Naive thymus-derived CD4-positive, alpha-beta T cell (primary cell): ENCODE results near the gene ABR. TPM values are rescaled to one million over a fixed set of nuclear protein-coding genes. Genes with fewer than 3 reads are reported as not detected.
A peak's percentile ranks its signal among the peaks of the same experiment; 100 is the strongest.

Experiments used
- ATAC-seq: fragments of 150-1000 bp; cut with Tn5 transposase; 2 replicates; pipeline ENCODE4 v1.10.0; 2021; ENCODE audit warnings: mild to moderate bottlenecking, moderate library complexity
- CTCF ChIA-PET: fragments of 350-600 bp; sonication (Branson Sonifier 250); formaldehyde crosslinking; loops from one replicate; lab custom pipeline; 2021; ENCODE audit warnings: antibody characterized with exemption; lab: Charles Lee
- POLR2A ChIA-PET: fragments of 350-600 bp; sonication (Branson Sonifier 250); formaldehyde crosslinking; loops from one replicate; lab custom pipeline; 2021; ENCODE audit warnings: antibody characterized with exemption, inconsistent platforms; lab: Charles Lee
- DNase-seq, 9 donors: peaks; one replicate each; pipeline versions ENCODE4 v3.0.0 to v3.0.0-alpha.2; 2020 to 2022; ENCODE audit warnings: mixed read lengths in 1 of 9
- H3K27ac ChIP-seq: one replicate; pipeline ENCODE4 v1.7.0; 2013; ENCODE audit warnings: mild to moderate bottlenecking, low read depth, low read length, moderate library complexity
- H3K27me3 ChIP-seq, 2 donors: one replicate each; pipeline ENCODE4 v1.7.0; 2013; ENCODE audit warnings: low read length in 2 of 2, mild to moderate bottlenecking in 2 of 2, moderate library complexity in 2 of 2; ENCODE audit not compliant: control insufficient read depth in 2 of 2, insufficient read depth in 2 of 2
- H3K36me3 ChIP-seq, 3 experiments: 1 replicate in 2 of 3; 2 replicates in 1 of 3; pipeline ENCODE4 v1.7.0; 2013; ENCODE audit warnings: low read length in 3 of 3, mild to moderate bottlenecking in 3 of 3, moderate library complexity in 1 of 3; ENCODE audit not compliant: insufficient read depth in 3 of 3, control insufficient read depth in 2 of 3
- H3K4me1 ChIP-seq, 2 donors: one replicate each; pipeline ENCODE4 v1.7.0; 2013; ENCODE audit warnings: low read length in 2 of 2, mild to moderate bottlenecking in 2 of 2, moderate library complexity in 1 of 2; ENCODE audit not compliant: control insufficient read depth in 2 of 2, insufficient read depth in 2 of 2
- H3K4me3 ChIP-seq: 2 replicates; pipeline ENCODE4 v1.7.0; 2013; ENCODE audit warnings: mild to moderate bottlenecking, low read length
- H3K9me3 ChIP-seq, 3 experiments: 1 replicate in 2 of 3; 2 replicates in 1 of 3; pipeline ENCODE4 v1.7.0; 2013; ENCODE audit warnings: low read length in 3 of 3; ENCODE audit not compliant: control insufficient read depth in 2 of 3
- H3K27ac Mint-ChIP-seq, 9 donors: one replicate each; pipeline ENCODE4 v1.8.0; 2020 to 2022; ENCODE audit warnings: mixed read lengths in 9 of 9, mild to moderate bottlenecking in 8 of 9, moderate library complexity in 5 of 9, inconsistent platforms in 2 of 9
- H3K27me3 Mint-ChIP-seq, 5 donors: one replicate each; pipeline ENCODE4 v1.8.0; 2021 to 2022; ENCODE audit warnings: mixed read lengths in 5 of 5, mild to moderate bottlenecking in 1 of 5
- H3K36me3 Mint-ChIP-seq, 5 donors: one replicate each; pipeline ENCODE4 v1.8.0; 2020 to 2022; ENCODE audit warnings: mixed read lengths in 5 of 5, mild to moderate bottlenecking in 3 of 5, inconsistent platforms in 1 of 5
- H3K4me1 Mint-ChIP-seq, 7 donors: one replicate each; pipeline ENCODE4 v1.8.0; 2020 to 2022; ENCODE audit warnings: mixed read lengths in 7 of 7, mild to moderate bottlenecking in 3 of 7, inconsistent platforms in 1 of 7
- H3K4me3 Mint-ChIP-seq, 10 donors: one replicate each; pipeline ENCODE4 v1.8.0; 2020 to 2022; ENCODE audit warnings: mild to moderate bottlenecking in 10 of 10, mixed read lengths in 10 of 10, moderate library complexity in 6 of 10, inconsistent platforms in 2 of 10
- H3K9me3 Mint-ChIP-seq, 11 donors: one replicate each; pipeline ENCODE4 v1.8.0; 2020 to 2022; ENCODE audit warnings: mixed read lengths in 11 of 11, mild to moderate bottlenecking in 4 of 11, inconsistent platforms in 1 of 11, moderate library complexity in 1 of 11
- intact Hi-C, 2 donors: fragments of 100-400 bp; cut with micrococcal nuclease; formaldehyde crosslinking; loops; one replicate each; pipeline ENCODE4 v1.15.1; 2023
- polyA plus RNA-seq, 2 donors: library from polyadenylated mRNA; unstranded; fragments of 300-500 nt; fragmentation: Illumina TruSeq; gene quantifications; one replicate each; pipeline ENCODE4 v1.2.3, GENCODE V29; 2021
- total RNA-seq, 6 experiments: library from RNA in 5 of 6; stranded (reverse) in 5 of 6; gene quantifications; 1 replicate in 5 of 6; 2 replicates in 1 of 6; pipeline ENCODE4 v1.2.3 and lab custom pipeline; 2021 to 2026

Gene ABR
- total and polyA plus RNA-seq, 7 experiments from 2014 or later, result 13.1 to 152 (median 139) TPM

GRCh38 chr17:1216217-1217088 lies 36.7 kb upstream of the ABR start:
- Histone ChIP-seq H3K36me3 (no peaks in the 10 kb centered on the region), H3K4me3 (no peak overlapping the region), H3K27me3 (no peaks in the 10 kb centered on the region), H3K27ac (no peak overlapping the region), H3K9me3 (no peaks in the 10 kb centered on the region), H3K4me1 (no peaks in the 10 kb centered on the region)
- no peak for ATAC-seq
- POLR2A ChIA-PET, result no interaction called here
- Mint-ChIP-seq H3K9me3 (no peaks in the 10 kb centered on the region), H3K27me3 (peaks cover 0 to 13% (median 5%) of the 10 kb centered on the region in 5 donors), H3K4me3 (no peak overlapping the region), H3K4me1 (peaks cover 0 to 3% (median 0%) of the 10 kb centered on the region in 7 donors), H3K27ac (no peak overlapping the region), H3K36me3 (no peaks in the 10 kb centered on the region)
- CTCF ChIA-PET, result no interaction called here
- intact Hi-C loops, result no loop called here
- DNase-seq, result no peak

GRCh38 chr17:1212946-1213345 lies 33.2 kb upstream of the ABR start:
- H3K4me1 Mint-ChIP-seq, result peaks cover 0 to 4% (median 0%) of the 10 kb centered on the region in 7 donors
- DNase-seq (no peak), ATAC-seq (no peak)
- Histone ChIP-seq H3K36me3 (no peaks in the 10 kb centered on the region), H3K4me3 (no peak overlapping the region), H3K27ac (no peak overlapping the region), H3K9me3 (no peaks in the 10 kb centered on the region), H3K4me1 (no peaks in the 10 kb centered on the region), H3K27me3 (no peaks in the 10 kb centered on the region)
- H3K36me3 Mint-ChIP-seq, result no peaks in the 10 kb centered on the region
- ChIA-PET CTCF (no interaction called here), POLR2A (interaction anchor here (0.6 kb wide), 1 partner anchor 29 kb away, joined by 3 read pairs; no protein-coding TSS in a partner anchor)
- H3K27me3 Mint-ChIP-seq, result peaks cover 0 to 14% (median 5%) of the 10 kb centered on the region in 5 donors
- H3K4me3 Mint-ChIP-seq, result no peak overlapping the region
- H3K27ac Mint-ChIP-seq, result no peak overlapping the region
- intact Hi-C loops, result no loop called here
- H3K9me3 Mint-ChIP-seq, result no peaks in the 10 kb centered on the region

DNA sequence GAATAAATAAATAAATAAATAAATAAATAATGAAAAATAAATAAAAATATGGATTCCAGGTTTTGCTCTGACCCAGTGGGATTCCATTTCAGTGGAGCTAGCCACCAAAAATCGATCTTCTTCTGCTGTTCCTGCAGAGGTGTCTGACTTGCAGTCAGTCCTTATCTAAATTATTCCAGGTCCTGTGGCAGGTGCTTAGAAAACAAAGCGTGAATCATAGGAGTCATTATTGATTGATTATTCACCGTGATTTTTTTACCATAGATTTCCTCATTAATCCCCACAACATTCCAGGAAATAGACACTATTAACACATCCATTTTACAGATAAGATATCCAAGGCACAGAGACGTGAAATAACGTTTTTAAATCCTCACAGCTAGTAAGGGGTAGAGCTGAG lies 31.5 kb upstream of the ABR start:
- ATAC-seq (no peak), DNase-seq (no peak)
- peaks cover 0 to 14% (median 0%) of the 10 kb centered on the region in 5 donors for H3K27me3 Mint-ChIP-seq
- no peaks in the 10 kb centered on the region for H3K9me3 Mint-ChIP-seq
- H3K36me3 Mint-ChIP-seq, result no peaks in the 10 kb centered on the region
- H3K27ac Mint-ChIP-seq, result no peak overlapping the region
- no peaks in the 10 kb centered on the region for H3K36me3 ChIP-seq
- CTCF ChIA-PET, result no interaction called here
- H3K4me1 Mint-ChIP-seq, result peaks cover 0 to 4% (median 0%) of the 10 kb centered on the region in 7 donors
- no peak overlapping the region for H3K27ac ChIP-seq
- H3K9me3 ChIP-seq, result no peaks in the 10 kb centered on the region
- intact Hi-C loops, result no loop called here
- POLR2A ChIA-PET, result no interaction called here
- H3K4me3 Mint-ChIP-seq, result no peak overlapping the region
- no peaks in the 10 kb centered on the region for H3K4me1 ChIP-seq
- no peak overlapping the region for H3K4me3 ChIP-seq
- no peaks in the 10 kb centered on the region for H3K27me3 ChIP-seq

- H3K36me3 Mint-ChIP-seq, result no peaks in the 10 kb centered on the region
- ATAC-seq, result no peak
- DNase-seq, result no peak
- Histone ChIP-seq H3K4me1 (no peaks in the 10 kb centered on the region), H3K27me3 (no peaks in the 10 kb centered on the region), H3K9me3 (no peaks in the 10 kb centered on the region), H3K27ac (no peak overlapping the region), H3K4me3 (no peak overlapping the region), H3K36me3 (no peaks in the 10 kb centered on the region)
- H3K27me3 Mint-ChIP-seq, result peaks cover 0 to 14% (median 0%) of the 10 kb centered on the region in 5 donors
- H3K9me3 Mint-ChIP-seq, result no peaks in the 10 kb centered on the region
- ChIA-PET CTCF (no interaction called here), POLR2A (no interaction called here)
- no peak overlapping the region for H3K4me3 Mint-ChIP-seq
- H3K27ac Mint-ChIP-seq, result no peak overlapping the region
- intact Hi-C loops, result no loop called here
- H3K4me1 Mint-ChIP-seq, result peaks cover 0 to 4% (median 0%) of the 10 kb centered on the region in 7 donors
Observed at GRCh38 chr17:1208966-1209365, 29.2 kb upstream of the ABR start.

DNA sequence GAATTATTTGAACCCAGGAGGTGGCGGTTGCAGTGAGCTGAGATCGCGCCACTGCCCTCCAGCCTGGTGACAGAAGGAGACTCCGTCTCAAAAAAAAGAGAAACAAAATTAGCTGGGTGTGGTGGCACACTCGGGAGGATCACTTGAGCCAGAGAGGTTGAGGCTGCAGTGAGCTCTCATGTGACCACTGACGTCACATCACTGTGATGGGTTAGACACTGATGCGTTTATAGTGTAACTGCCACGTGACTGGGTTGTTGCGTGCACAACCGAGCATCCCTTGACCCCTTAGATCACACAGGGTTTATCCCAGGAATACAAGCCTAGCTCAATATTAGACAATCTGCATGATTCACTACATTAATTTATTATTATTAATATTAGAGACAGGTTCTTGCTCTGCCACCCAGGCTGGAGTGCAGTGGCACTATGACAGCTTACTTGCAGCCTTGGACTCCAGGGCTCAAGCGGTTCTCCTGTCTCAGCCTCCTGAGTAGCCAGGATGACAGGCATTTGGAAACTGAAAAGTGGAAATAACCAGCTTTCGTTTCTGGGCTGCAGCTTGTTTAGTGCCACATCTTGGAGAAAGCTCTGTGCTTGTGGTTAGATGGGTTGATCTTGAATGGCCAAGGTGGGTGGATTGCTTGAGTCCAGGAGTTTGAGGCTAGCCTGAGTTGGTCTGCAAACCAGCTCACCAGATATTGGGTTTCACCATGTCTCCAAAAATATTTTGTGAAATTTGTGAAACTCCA lies 26.4 kb upstream of the ABR start:
- no peak for DNase-seq
- Mint-ChIP-seq H3K27ac (no peak overlapping the region), H3K4me3 (no peak overlapping the region), H3K36me3 (no peaks in the 10 kb centered on the region), H3K27me3 (peaks cover 0 to 11% (median 0%) of the 10 kb centered on the region in 5 donors), H3K9me3 (no peaks in the 10 kb centered on the region), H3K4me1 (peaks cover 12 to 16% (median 14%) of the 10 kb centered on the region in 7 donors)
- ATAC-seq, result no peak
- no peaks in the 10 kb centered on the region for H3K27me3 ChIP-seq
- intact Hi-C loops, result no loop called here
- ChIA-PET POLR2A (interaction anchor here (1.3 kb wide), 1 partner anchor 8 kb away, joined by 4 read pairs; no protein-coding TSS in a partner anchor), CTCF (no interaction called here)
- no peaks in the 10 kb centered on the region for H3K9me3 ChIP-seq
- H3K4me1 ChIP-seq, result peaks cover 3 to 15% of the 10 kb centered on the region in 2 donors
- no peaks in the 10 kb centered on the region for H3K36me3 ChIP-seq
- no peak overlapping the region for H3K4me3 ChIP-seq
- no peak overlapping the region for H3K27ac ChIP-seq

DNA sequence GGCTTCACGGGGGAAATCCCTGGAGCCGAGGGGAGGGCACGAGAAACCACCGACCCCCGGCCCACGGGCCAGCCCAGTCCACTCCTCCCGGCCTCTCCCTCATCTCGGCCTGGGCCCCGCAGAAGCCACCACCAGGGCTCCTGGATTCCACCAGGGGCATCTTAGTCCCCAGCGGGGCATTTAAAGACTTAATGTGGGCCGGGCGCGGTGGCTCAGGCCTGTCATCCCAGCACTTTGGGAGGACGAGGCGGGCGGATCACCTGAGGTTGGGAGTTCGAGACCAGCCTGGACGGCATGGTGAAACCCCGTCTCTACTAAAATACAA lies 24.1 kb upstream of the ABR start:
- Mint-ChIP-seq H3K4me1 (peaks cover 25 to 32% (median 27%) of the 10 kb centered on the region in 7 donors), H3K27me3 (no peaks in the 10 kb centered on the region), H3K9me3 (peaks cover 0 to 2% (median 0%) of the 10 kb centered on the region in 11 donors), H3K4me3 (peak overlapping the region in 6 of 10 donors; percentile 29 to 76 (median 40)), H3K27ac (peak overlapping the region in 1 of 9 donors; percentile 84), H3K36me3 (no peaks in the 10 kb centered on the region)
- peaks cover 10 to 37% of the 10 kb centered on the region in 2 donors for H3K4me1 ChIP-seq
- POLR2A ChIA-PET, result no interaction called here
- no peak overlapping the region for H3K4me3 ChIP-seq
- intact Hi-C loops, result loop anchor here in 1 of 2 donors (2.0 to 5.0 kb wide), 2 partner anchors 23 to 82 kb away; no protein-coding TSS in a partner anchor
- H3K27ac ChIP-seq, result no peak overlapping the region
- no peak for ATAC-seq
- no peaks in the 10 kb centered on the region for H3K9me3 ChIP-seq
- H3K36me3 ChIP-seq, result no peaks in the 10 kb centered on the region
- H3K27me3 ChIP-seq, result no peaks in the 10 kb centered on the region
- CTCF ChIA-PET, result interaction anchor here (0.7 kb wide), 1 partner anchor 81 kb away, joined by 3 read pairs; no protein-coding TSS in a partner anchor
- no peak for DNase-seq
